Measurements from ENCODE around the gene TOMM20L.

DNA sequence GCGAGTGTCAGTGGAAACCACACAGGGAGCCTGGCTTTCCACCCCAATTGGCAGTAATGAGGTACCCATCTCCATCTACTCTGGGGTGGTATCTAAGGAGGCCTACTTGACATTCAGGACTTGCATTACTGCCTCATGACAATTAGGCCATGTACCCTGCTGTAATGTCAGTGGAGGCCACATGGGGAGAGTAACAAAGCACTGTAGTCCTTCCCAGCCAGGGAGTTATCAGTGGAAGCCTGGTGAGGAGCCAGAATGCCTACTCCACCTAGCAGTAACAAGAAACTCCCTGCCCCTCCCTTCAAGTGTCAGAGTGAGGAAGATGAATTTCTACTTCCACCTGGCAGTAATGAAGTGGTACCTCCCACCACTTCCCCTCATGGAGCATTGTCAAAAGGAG is 19.1 kb downstream of the TOMM20L start:
- TF ChIP-seq CTCF (IDR thresholded peaks at IDR 0.05): no peak
- no peak for TF ChIP-seq POLR2AphosphoS5 (IDR thresholded peaks at IDR 0.05; ENCODE audit: insufficient read depth in 1 of 2, low read depth in 1 of 2)
